Type B pancreatic cell (in vitro differentiated cells): ENCODE measurements around the gene MIB1. TPM values are rescaled to one million over a fixed set of nuclear protein-coding genes. Genes with fewer than 3 reads are reported as not detected.
"Not testable (repeated sequence)": the region's sequence is repeated elsewhere in the genome, so short reads cannot be mapped to it uniquely, and the experiment has no call there.

Source experiments
- DNase-seq: peaks from one replicate; pipeline ENCODE4 v3.0.0; 2021; ENCODE audit warnings: mixed read lengths; ENCODE audit not compliant: unreplicated experiment; ENCODE audit errors: extremely low spot score
- H3K27ac Mint-ChIP-seq: 2 replicates; pipeline ENCODE4 v1.8.0; 2021; ENCODE audit warnings: mild to moderate bottlenecking, mixed read lengths
- H3K27me3 Mint-ChIP-seq: 2 replicates; pipeline ENCODE4 v1.8.0; 2021; ENCODE audit warnings: mixed read lengths
- H3K36me3 Mint-ChIP-seq: 2 replicates; pipeline ENCODE4 v1.8.0; 2021; ENCODE audit warnings: mixed read lengths
- H3K4me1 Mint-ChIP-seq: one replicate; pipeline ENCODE4 v1.8.0; 2021; ENCODE audit warnings: mixed read lengths; ENCODE audit not compliant: unreplicated experiment
- H3K4me3 Mint-ChIP-seq: 2 replicates; pipeline ENCODE4 v1.8.0; 2021; ENCODE audit warnings: mild to moderate bottlenecking, mixed read lengths
- H3K9me3 Mint-ChIP-seq: 2 replicates; pipeline ENCODE4 v1.8.0; 2021; ENCODE audit warnings: mixed read lengths
- total RNA-seq: library from RNA; stranded (reverse); gene quantifications from 2 replicates; pipeline ENCODE4 v1.2.1, GENCODE V29; 2021; ENCODE audit warnings: low replicate concordance
- TF ChIP-seq, protein P1 (sequence below): fragments of 200-600 bp; sonication (generic); conservative IDR thresholded peaks from 2 replicates; pipeline ENCODE4 v1.5.0; 2021; ENCODE audit warnings: antibody characterized with exemption, mild to moderate bottlenecking

The MIB1 gene
- total RNA-seq, 1 donor from 2014 or later, result 65.7 TPM

DNA sequence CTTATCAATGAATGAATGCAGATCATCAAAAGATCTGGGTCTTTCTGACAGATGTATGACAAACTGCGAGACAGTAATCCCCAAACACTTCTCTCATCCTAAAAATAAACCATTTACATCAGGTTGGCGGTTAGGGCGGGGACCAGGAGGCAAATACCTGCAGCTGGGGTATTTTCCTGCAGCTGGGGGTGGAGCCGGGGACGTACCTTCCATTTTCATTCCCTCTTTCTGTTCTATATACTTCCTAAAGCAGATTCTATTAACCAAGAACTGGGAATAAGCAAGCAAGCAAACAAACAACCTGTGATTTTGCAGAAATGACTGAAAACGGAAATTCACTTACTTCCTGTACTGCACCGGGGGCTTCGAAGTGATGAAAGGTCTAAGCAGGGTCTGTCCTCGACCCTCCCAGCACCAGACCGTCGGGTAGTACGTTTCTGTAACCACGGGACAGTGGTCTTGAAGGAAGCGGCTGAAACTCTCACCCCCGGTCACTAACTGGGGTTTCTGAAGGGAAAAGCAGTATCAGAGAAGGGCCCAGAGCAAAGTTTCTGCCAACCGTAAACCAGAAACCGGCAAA, 37.3 kb upstream of the MIB1 start:
- Mint-ChIP-seq H3K4me1 (peaks cover 16% of the 10 kb centered on the region), H3K9me3 (peaks cover 4% of the 10 kb centered on the region), H3K36me3 (peaks cover 9% of the 10 kb centered on the region), H3K4me3 (peak overlapping the region; percentile 94), H3K27ac (peak overlapping the region; percentile 92), H3K27me3 (no peaks in the 10 kb centered on the region)
- no peak for DNase-seq
- TF ChIP-seq, protein P1, sequence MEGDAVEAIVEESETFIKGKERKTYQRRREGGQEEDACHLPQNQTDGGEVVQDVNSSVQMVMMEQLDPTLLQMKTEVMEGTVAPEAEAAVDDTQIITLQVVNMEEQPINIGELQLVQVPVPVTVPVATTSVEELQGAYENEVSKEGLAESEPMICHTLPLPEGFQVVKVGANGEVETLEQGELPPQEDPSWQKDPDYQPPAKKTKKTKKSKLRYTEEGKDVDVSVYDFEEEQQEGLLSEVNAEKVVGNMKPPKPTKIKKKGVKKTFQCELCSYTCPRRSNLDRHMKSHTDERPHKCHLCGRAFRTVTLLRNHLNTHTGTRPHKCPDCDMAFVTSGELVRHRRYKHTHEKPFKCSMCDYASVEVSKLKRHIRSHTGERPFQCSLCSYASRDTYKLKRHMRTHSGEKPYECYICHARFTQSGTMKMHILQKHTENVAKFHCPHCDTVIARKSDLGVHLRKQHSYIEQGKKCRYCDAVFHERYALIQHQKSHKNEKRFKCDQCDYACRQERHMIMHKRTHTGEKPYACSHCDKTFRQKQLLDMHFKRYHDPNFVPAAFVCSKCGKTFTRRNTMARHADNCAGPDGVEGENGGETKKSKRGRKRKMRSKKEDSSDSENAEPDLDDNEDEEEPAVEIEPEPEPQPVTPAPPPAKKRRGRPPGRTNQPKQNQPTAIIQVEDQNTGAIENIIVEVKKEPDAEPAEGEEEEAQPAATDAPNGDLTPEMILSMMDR, result no peak

DNA sequence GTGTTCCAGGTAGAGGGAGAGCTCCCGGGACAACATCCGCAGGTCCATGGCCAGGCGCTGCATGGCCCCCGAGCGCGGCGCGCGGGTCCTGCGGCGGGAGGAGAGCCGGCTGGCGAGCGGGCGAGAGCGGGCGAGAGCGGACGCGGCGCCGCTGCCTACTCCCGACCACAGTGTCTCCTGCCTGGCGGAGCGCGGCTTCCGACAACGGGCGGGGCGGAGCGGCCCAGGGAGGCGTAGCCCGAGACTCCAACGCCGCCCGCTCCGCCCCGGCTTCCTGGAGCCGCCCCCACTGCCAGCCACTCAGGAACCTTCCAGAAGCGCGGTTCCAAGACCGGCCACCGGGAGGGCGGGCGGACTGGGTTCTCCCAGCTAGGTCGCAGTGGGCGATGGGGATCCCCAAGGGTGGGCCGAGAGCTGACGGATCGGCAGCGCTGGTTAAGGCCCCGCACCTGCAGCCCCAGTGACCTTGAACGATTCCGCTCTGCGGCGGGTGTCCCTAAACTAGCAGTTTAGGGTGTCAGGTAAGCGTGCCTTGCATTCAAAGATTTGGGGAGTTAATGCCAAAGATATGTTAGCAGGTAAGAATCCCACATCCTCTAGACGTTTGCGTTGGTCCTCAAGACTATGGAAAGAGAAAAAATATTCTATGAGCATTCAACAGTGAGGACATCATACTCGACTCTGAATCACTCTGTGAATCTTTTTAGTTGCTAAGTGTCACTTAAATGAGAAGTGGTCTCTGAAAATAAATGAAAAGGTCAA, 35.8 kb upstream of the MIB1 start, which contains the start of gene ABHD3:
TSS of gene ABHD3 (minus strand) at position 172 of the 762 bp plus-strand sequence. CDS start at position 63, 109 bp downstream.
- peak within 1 kb of the TSS; percentile 94 for H3K4me3 Mint-ChIP-seq
- peaks cover 4% of the 10 kb centered on the region for H3K9me3 Mint-ChIP-seq
- H3K27ac Mint-ChIP-seq, result peak within 1 kb of the TSS; percentile 92
- peaks cover 9% of the 10 kb centered on the region for H3K36me3 Mint-ChIP-seq
- peaks cover 16% of the 10 kb centered on the region for H3K4me1 Mint-ChIP-seq
- peak; percentile 90 for DNase-seq
- H3K27me3 Mint-ChIP-seq, result no peaks in the 10 kb centered on the region
- TF ChIP-seq, protein P1, result peak; percentile 71

DNA sequence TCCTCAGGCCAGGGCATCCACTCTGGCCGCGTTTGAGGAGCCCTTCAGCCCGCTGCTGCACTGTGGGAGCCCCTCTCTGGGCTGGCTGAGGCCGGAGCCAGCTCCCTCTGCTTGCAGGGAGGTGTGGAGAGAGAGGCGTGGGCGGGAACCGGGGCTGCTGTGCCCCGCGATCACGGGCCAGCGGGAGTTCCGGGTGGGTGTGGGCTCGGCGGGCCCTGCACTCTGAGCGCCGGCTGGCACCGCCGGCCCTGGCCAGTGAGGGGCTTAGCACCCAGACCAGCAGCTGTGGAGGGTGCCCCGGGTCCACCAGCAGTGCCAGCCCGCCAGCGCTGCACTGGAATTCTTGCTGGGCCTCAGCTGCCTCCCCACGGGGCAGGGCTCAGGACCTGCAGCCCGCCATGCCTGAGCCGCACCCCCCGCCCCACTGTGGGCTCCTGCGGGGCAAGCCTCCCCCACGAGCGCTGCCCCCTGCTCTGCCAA, 34.2 kb upstream of the MIB1 start:
- Mint-ChIP-seq H3K36me3 (peaks cover 5% of the 10 kb centered on the region), H3K4me1 (peaks cover 16% of the 10 kb centered on the region), H3K27ac (no peak overlapping the region), H3K27me3 (no peaks in the 10 kb centered on the region), H3K4me3 (no peak overlapping the region), H3K9me3 (peaks cover 4% of the 10 kb centered on the region)
- DNase-seq, result no peak
- TF ChIP-seq, protein P1, result no peak

DNA sequence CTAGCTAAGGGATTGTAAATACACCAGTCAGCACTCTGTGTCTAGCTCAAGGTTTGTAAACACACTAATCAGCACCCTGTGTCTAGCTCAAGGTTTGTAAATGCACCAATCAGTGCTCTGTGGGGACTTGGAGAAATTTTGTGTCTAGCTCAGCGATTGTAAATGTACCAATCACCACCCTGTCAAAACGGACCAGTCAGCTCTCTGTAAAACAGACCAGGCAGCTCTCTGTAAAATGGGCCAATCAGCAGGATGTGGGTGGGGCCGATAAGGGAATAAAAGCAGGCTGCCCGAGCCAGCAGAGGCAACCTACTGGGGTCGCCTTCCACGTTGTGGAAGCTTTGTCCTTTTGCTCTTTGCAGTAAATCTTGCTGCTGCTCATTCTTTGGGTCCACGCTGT, 33.5 kb upstream of the MIB1 start:
- DNase-seq, H3K4me3 Mint-ChIP-seq, H3K36me3 Mint-ChIP-seq, H3K27me3 Mint-ChIP-seq, H3K27ac Mint-ChIP-seq, H3K9me3 Mint-ChIP-seq: not testable (repeated sequence)
- peaks cover 16% of the 10 kb centered on the region for H3K4me1 Mint-ChIP-seq

DNA sequence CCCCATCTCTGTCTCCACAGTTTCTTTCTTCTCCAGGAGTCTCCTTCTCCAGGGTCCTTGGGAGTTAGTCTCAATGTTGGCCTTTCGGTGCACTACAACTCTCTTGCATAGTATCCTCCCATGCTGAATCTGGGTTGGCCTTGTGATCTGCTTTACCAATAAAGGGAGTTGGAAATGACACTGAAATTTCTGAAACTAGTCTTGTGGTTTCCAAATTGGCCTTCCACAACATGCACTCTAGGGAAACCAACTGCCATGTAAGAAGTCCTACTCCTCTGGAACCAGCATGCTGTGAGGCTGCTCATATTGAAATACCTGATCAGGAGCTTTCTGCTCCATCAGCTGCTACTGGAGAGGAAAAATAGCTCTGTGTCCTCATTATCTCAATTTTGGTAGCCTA, 26.1 kb upstream of the MIB1 start:
- TF ChIP-seq, protein P1, result no peak
- Mint-ChIP-seq H3K36me3 (no peaks in the 10 kb centered on the region), H3K4me1 (no peaks in the 10 kb centered on the region), H3K27ac (no peak overlapping the region), H3K27me3 (no peaks in the 10 kb centered on the region), H3K4me3 (no peak overlapping the region), H3K9me3 (peaks cover 13% of the 10 kb centered on the region)
- no peak for DNase-seq

DNA sequence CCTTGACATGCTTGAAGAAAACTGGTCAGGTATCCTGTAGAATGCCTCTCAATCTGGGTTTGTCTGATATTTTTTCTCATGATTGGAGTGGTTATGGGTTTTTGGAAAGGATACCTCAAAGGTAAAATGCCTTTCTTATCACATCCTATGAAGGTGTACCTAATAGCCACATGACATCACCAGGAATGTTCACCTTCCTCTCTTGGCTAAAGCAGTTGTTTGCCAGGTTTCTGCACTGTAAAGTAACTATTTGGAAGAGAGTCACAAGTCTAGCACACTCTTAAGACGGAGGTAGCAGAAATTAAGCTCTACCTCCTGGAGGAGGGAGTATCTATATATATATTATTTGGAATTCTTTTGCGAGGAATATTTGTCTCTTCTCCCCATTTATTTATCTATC, 17.9 kb upstream of the MIB1 start:
- Mint-ChIP-seq H3K4me3 (no peak overlapping the region), H3K27me3 (no peaks in the 10 kb centered on the region), H3K9me3 (peaks cover 5% of the 10 kb centered on the region), H3K36me3 (peaks cover 3% of the 10 kb centered on the region), H3K27ac (no peak overlapping the region), H3K4me1 (peaks cover 5% of the 10 kb centered on the region)
- no peak for DNase-seq
- TF ChIP-seq, protein P1, result no peak
